ENCODE measurements around the gene DCAF8. TPM values are rescaled to one million over a fixed set of nuclear protein-coding genes. Genes with fewer than 3 reads are reported as not detected.

DCAF8 gene
- total and polyA plus RNA-seq, 2 experiments from 2014 or later, result 79.7 to 80.4 TPM

DNA sequence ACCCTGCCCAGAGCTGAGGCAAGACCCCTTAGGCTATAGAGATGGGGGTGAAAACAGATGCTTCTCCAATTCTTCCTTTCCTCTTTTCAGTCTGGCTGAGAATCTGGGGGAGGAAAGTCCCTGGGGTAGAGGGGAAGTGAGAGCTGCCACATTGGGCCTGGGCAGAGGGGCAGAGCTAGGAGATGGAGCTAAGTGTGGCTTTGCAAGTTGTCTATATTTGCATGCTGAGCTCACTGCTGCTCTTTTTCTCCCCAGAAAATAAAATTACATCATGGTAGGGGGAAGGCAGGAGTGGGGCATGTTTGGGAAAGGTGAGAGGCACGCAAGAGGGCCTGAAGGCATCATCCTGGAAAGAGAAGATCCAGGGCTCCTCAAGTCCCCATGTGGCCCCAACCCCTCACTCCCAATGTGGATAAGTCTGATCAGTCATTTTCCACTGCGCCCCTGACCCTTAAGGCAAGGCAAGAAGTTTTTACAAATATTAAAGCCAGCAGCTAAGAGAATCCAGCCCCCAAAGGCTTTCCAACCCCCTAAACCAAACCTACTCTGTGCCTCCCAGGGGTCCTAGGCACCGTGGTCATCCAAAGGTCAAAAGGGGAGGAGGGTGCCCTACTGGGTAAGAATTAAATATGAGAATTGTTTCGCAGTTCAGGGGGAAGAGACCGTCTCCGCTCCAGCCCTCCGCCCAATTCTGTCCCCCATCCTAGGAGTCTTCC is 57.7 kb downstream of the DCAF8 start:
- Histone ChIP-seq H3K4me3 (peak overlapping the region; percentile 81), H3K9ac (peak overlapping the region; percentile 94), H3F3A (ENCODE audit: insufficient read depth) (peaks cover 25% of the 10 kb centered on the region), H4K20me1 (ENCODE audit: insufficient read depth) (no peaks in the 10 kb centered on the region), H3K9me2 (ENCODE audit: insufficient read depth) (no peaks in the 10 kb centered on the region), H3K9me3 (ENCODE audit: low read depth) (no peaks in the 10 kb centered on the region), H3K36me3 (ENCODE audit: low read depth) (peaks cover 9% of the 10 kb centered on the region; the same call in 1 of the 2 replicates), H3K27me3 (replicated peaks; ENCODE audit: insufficient read depth) (no peaks in the 10 kb centered on the region), H2AFZ (peak overlapping the region; percentile 82), H3K4me2 (ENCODE audit: unreplicated experiment) (peak overlapping the region; percentile 57), H3K27ac (peak overlapping the region; percentile 93), H3K79me2 (ENCODE audit: insufficient read depth) (peaks cover 35% of the 10 kb centered on the region), H3K4me1 (ENCODE audit: insufficient read depth) (peaks cover 35% of the 10 kb centered on the region)
- WGBS, 2 experiments (ENCODE audit: low coverage in 1 of 2, low lambda C conversion rate in 2 of 2, missing lambda C conversion rate in 2 of 2), result 17 to 18% methylated on average over 5 to 7 of the region's 7 CpGs
- peak; percentile 34 for DNase-seq
- in situ Hi-C loops (cut with MboI), result no loop called here
- TF ChIP-seq EZH2 (IDR thresholded peaks at IDR 0.05; ENCODE audit: insufficient read depth, poor library complexity, severe bottlenecking) (no peak), EZH2phosphoT487 (IDR thresholded peaks at IDR 0.05; ENCODE audit: insufficient read depth, low read depth) (no peak)

DNA sequence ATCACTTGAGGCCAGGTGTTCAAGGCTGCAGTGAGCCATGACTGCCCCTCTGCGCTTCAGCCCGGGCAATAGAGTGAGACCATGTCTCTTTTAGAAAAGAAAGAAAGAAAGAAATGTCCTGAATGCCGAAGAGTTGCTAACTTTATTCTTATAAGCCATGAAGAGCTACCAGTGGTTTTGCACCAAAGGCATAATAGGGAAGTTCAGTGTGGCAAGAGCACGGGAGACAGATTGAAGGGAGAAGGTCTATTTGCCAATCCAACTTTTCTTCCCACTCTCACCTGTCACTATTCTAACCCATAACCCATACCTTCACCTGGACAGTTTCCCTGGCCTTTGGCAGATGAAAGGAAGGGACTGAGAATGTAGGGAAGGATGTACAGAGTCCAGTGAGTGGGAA is 61.6 kb downstream of the DCAF8 start:
- DNase-seq, result no peak
- Histone ChIP-seq H3K9ac (no peak overlapping the region), H3K27me3 (replicated peaks; ENCODE audit: insufficient read depth) (no peaks in the 10 kb centered on the region), H4K20me1 (ENCODE audit: insufficient read depth) (no peaks in the 10 kb centered on the region), H3K4me1 (ENCODE audit: insufficient read depth) (peaks cover 5% of the 10 kb centered on the region; the same call in 1 of the 2 replicates), H3F3A (ENCODE audit: insufficient read depth) (0 out of 2 replicates have a peak, but pooled peaks cover under 1% of the 10 kb centered on the region), H3K4me3 (no peak overlapping the region), H3K9me3 (ENCODE audit: low read depth) (no peaks in the 10 kb centered on the region), H3K4me2 (ENCODE audit: unreplicated experiment) (no peak overlapping the region), H2AFZ (no peak overlapping the region), H3K36me3 (ENCODE audit: low read depth) (no peaks in the 10 kb centered on the region), H3K9me2 (ENCODE audit: insufficient read depth) (no peaks in the 10 kb centered on the region), H3K27ac (no peak overlapping the region), H3K79me2 (ENCODE audit: insufficient read depth) (0 out of 2 replicates have a peak, but pooled peaks cover 5% of the 10 kb centered on the region)
- in situ Hi-C loops (cut with MboI), result no loop called here
- TF ChIP-seq EZH2 (IDR thresholded peaks at IDR 0.05; ENCODE audit: insufficient read depth, poor library complexity, severe bottlenecking) (no peak), EZH2phosphoT487 (IDR thresholded peaks at IDR 0.05; ENCODE audit: insufficient read depth, low read depth) (no peak)
- WGBS, 2 experiments (ENCODE audit: low coverage in 1 of 2, low lambda C conversion rate in 2 of 2, missing lambda C conversion rate in 2 of 2), result 82 to 92% methylated on average over 4 of the region's 4 CpGs

GRCh38 chr1:160197231-160197630 is 65.1 kb downstream of the DCAF8 start:
- Histone ChIP-seq H3K4me3 (no peak overlapping the region), H3K36me3 (ENCODE audit: low read depth) (no peaks in the 10 kb centered on the region), H3F3A (ENCODE audit: insufficient read depth) (no peaks in the 10 kb centered on the region), H3K9ac (no peak overlapping the region), H3K4me1 (ENCODE audit: insufficient read depth) (peaks cover 8% of the 10 kb centered on the region), H3K27ac (no peak overlapping the region), H3K9me3 (ENCODE audit: low read depth) (no peaks in the 10 kb centered on the region), H3K27me3 (replicated peaks; ENCODE audit: insufficient read depth) (no peaks in the 10 kb centered on the region), H4K20me1 (ENCODE audit: insufficient read depth) (no peaks in the 10 kb centered on the region), H3K79me2 (ENCODE audit: insufficient read depth) (no peaks in the 10 kb centered on the region), H2AFZ (no peak overlapping the region), H3K9me2 (ENCODE audit: insufficient read depth) (no peaks in the 10 kb centered on the region), H3K4me2 (ENCODE audit: unreplicated experiment) (no peak overlapping the region)
- 88 to 92% methylated on average over 4 of the region's 4 CpGs for WGBS, 2 experiments (ENCODE audit: low coverage in 1 of 2, low lambda C conversion rate in 2 of 2, missing lambda C conversion rate in 2 of 2)
- DNase-seq, result no peak
- TF ChIP-seq EZH2 (IDR thresholded peaks at IDR 0.05; ENCODE audit: insufficient read depth, poor library complexity, severe bottlenecking) (no peak), EZH2phosphoT487 (IDR thresholded peaks at IDR 0.05; ENCODE audit: insufficient read depth, low read depth) (no peak)
- in situ Hi-C loops (cut with MboI), result no loop called here

DNA sequence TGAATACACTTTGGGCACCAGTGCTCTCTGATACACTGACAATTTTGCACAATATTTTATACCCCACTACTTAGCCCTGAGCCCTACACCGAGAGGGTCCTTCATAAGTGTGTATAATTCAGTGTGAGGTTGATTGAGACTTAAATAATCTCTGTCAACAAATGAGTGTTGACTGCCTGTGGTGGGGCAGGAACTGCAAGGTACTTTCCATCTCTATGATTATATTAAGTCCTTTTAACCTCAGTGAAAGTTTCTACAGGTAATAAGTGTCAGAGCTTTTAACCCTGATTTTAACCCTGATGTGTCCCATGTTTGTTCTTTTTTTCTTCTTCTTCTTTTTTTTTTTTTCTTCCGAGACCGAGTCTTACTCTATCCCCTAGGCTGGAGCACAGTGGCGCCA is 66.2 kb downstream of the DCAF8 start:
- no peak for TF ChIP-seq EZH2 (IDR thresholded peaks at IDR 0.05; ENCODE audit: insufficient read depth, poor library complexity, severe bottlenecking)
- no peak for TF ChIP-seq EZH2phosphoT487 (IDR thresholded peaks at IDR 0.05; ENCODE audit: insufficient read depth, low read depth)
- Histone ChIP-seq H3K36me3 (ENCODE audit: low read depth) (no peaks in the 10 kb centered on the region), H2AFZ (no peak overlapping the region), H3K9ac (no peak overlapping the region), H3K4me3 (no peak overlapping the region), H4K20me1 (ENCODE audit: insufficient read depth) (no peaks in the 10 kb centered on the region), H3K27me3 (replicated peaks; ENCODE audit: insufficient read depth) (no peaks in the 10 kb centered on the region), H3F3A (ENCODE audit: insufficient read depth) (no peaks in the 10 kb centered on the region), H3K79me2 (ENCODE audit: insufficient read depth) (no peaks in the 10 kb centered on the region), H3K27ac (no peak overlapping the region), H3K4me2 (ENCODE audit: unreplicated experiment) (no peak overlapping the region), H3K9me3 (ENCODE audit: low read depth) (no peaks in the 10 kb centered on the region), H3K4me1 (ENCODE audit: insufficient read depth) (peaks cover 9% of the 10 kb centered on the region), H3K9me2 (ENCODE audit: insufficient read depth) (no peaks in the 10 kb centered on the region)
- no peak for DNase-seq
- in situ Hi-C loops (cut with MboI), result no loop called here
- WGBS, 2 experiments (ENCODE audit: low coverage in 1 of 2, low lambda C conversion rate in 2 of 2, missing lambda C conversion rate in 2 of 2), result 72 to 81% methylated on average over 2 to 4 of the region's 4 CpGs

All from GM23248 (cell line).